Small intestine (tissue), 7 donors: Measurements from ENCODE around the gene LMF2. TPM values are rescaled to one million over a fixed set of nuclear protein-coding genes. Genes with fewer than 3 reads are reported as not detected.

Source experiments
- DNase-seq, 2 donors: peaks; one replicate each; pipeline versions ENCODE4 v3.0.0 to v3.0.0-alpha.2; 2013
- FAIRE-seq: peaks from 2 replicates; lab custom pipeline; 2012; peaks lifted over from hg19 to GRCh38; lab: Jason Lieb, UNC
- H3K27ac ChIP-seq, 3 donors: one replicate each; pipeline ENCODE4 v1.5.1; 2013; ENCODE audit warnings: low read length in 2 of 3, mild to moderate bottlenecking in 2 of 3, control low read depth in 1 of 3, inconsistent platforms in 1 of 3, low read depth in 1 of 3, moderate library complexity in 1 of 3
- H3K27me3 ChIP-seq, 3 donors: one replicate each; pipeline ENCODE4 v1.6.1; 2013; ENCODE audit warnings: low read length in 3 of 3, inconsistent platforms in 1 of 3; ENCODE audit not compliant: control insufficient read depth in 3 of 3, insufficient read depth in 3 of 3
- H3K36me3 ChIP-seq, 3 donors: one replicate each; pipeline ENCODE4 v1.6.1; 2013; ENCODE audit warnings: low read length in 3 of 3, inconsistent platforms in 1 of 3, low read depth in 1 of 3, mild to moderate bottlenecking in 1 of 3, moderate library complexity in 1 of 3; ENCODE audit not compliant: control insufficient read depth in 3 of 3, insufficient read depth in 2 of 3
- H3K4me1 ChIP-seq, 3 donors: one replicate each; pipeline ENCODE4 v1.6.1; 2013; ENCODE audit warnings: low read length in 2 of 3, inconsistent platforms in 1 of 3, low read depth in 1 of 3, mild to moderate bottlenecking in 1 of 3, moderate library complexity in 1 of 3; ENCODE audit not compliant: control insufficient read depth in 3 of 3, insufficient read depth in 2 of 3
- H3K4me3 ChIP-seq, 3 donors: one replicate each; pipeline ENCODE4 v1.5.1; 2013; ENCODE audit warnings: low read length in 3 of 3, control low read depth in 1 of 3, inconsistent platforms in 1 of 3, low read depth in 1 of 3, mild to moderate bottlenecking in 1 of 3, moderate library complexity in 1 of 3
- H3K9me3 ChIP-seq, 2 donors: one replicate each; pipeline ENCODE4 v1.6.1; 2013; ENCODE audit warnings: low read depth in 1 of 2, low read length in 1 of 2; ENCODE audit not compliant: control insufficient read depth in 2 of 2, insufficient read depth in 1 of 2
- WGBS, 3 donors: extraction: QIAGEN DNeasy Blood & Tissue Kit; methylation state at CpG; one replicate each; pipeline ENCODE4 v1.1.7; 2013; 5-methylcytosine and 5-hydroxymethylcytosine counted together
- polyA plus RNA-seq, 4 donors: library from polyadenylated mRNA; stranded (reverse) in 3 of 4; unstranded in 1 of 4; fragments of 200-250 nt in 3 of 4; fragments of 120-200 nt in 1 of 4; gene quantifications; one replicate each; pipeline versions ENCODE4 v1.2.1 to v1.2.3, GENCODE V29; 2013
- donor health status: healthy with polysubstance abuse.
- donor health status: control.
- donor health status: control.
- donor health status: Bipolar disorder and iron deficiency.
- donor health status: healthy.

Gene LMF2
- polyA plus RNA-seq, 4 donors, result 37.8 to 52.8 (median 46.9) TPM

DNA sequence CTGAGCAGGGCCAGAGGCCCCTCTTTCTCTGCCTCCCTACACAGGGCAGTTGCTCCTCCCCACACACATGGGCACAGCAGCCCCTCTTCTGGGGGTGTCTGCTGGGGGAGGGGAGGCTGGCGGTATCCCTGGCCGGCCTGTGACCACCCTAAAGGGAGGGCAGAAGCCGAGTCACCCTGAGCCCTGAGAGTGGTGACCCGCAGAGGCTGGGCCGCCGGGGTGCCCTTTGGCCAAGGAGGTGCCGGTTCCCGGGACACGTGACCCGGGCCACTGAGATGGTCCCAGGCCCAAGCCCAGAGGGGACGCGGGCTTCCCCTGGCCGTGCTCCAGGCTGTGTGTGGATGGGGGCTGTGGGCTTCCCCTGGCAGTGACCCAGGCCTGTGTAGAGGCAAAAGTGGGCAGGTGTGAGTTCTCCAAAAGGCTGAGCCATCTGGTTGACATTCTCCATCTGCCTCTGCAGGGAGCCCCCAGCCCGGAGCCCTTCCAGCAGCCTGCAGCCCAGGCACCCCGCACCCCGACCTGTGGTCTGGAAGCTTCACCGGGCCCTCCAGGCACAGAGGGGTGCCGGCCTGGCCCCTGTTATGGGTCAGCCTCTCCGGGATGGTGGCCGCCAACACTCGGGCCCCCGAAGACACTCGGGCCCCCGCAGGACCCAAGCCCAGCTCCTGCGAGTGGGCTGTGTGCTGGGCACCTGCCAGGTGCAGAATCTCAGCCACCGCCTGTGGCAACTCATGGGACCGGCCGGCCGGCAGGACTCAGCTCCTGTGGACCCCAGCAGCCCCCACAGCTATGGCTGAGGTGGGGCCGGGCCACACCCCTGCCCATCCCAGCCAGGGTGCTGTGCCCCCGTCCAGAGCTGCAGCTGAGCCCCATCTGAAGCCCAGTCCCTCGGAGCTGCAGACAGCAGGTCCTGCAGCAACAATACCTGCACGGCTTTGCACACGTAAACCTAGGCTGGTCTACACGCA lies 25.1 kb downstream of the LMF2 start:
- peak; percentile 39 to 40 for DNase-seq
- Histone ChIP-seq H3K9me3 (no peaks in the 10 kb centered on the region), H3K4me3 (peak overlapping the region; percentile 61 to 81 (median 63)), H3K27me3 (peaks cover 0 to 34% (median 2%) of the 10 kb centered on the region in 3 donors), H3K36me3 (peaks cover 0 to 20% (median 0%) of the 10 kb centered on the region in 3 donors), H3K27ac (peak overlapping the region; percentile 54 to 70 (median 67)), H3K4me1 (peaks cover 0 to 32% (median 3%) of the 10 kb centered on the region in 3 donors)
- WGBS, 3 donors, result 58 to 63% (median 59%) methylated on average over 32 to 35 of the region's 35 CpGs
- no peak for FAIRE-seq

DNA sequence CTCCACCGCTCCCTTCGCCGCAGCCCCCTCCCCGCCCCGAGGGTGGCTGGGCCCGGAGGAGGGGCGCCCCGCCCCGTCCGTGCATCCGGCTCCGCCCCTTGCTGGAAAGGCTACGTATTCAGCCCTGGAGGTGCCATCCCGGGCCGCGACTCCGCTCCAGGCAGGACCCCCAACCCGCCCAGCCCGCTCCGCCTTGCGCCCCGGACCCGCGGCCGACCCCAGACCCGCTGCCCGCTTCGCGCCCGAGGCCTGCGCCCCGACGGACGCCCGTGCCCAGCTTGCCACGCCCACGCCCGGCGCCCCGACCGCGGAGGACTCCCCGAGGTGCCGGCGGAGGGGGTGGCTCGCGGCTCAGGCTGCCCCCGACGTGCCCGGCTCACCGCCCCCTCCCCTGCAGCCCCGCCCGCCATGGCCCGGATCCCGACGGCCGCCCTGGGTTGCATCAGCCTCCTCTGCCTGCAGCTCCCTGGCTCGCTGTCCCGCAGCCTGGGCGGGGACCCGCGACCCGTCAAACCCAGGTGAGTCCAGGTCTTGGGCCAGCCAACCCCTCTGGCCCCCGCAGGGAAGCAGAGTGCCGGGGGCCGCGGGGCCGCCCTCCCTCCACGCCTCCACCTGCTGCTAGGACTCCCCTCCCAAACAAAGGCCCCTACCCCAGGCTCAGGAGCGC lies 25.9 kb downstream of the LMF2 start, which contains the start of gene ADM2:
Gene ADM2, plus strand, starts transcription at position 104 of the 667 bp plus-strand sequence. Its CDS starts 305 bp downstream, at position 409.
- Histone ChIP-seq H3K4me1 (peaks cover 0 to 32% (median 3%) of the 10 kb centered on the region in 3 donors), H3K36me3 (peaks cover 0 to 20% (median 0%) of the 10 kb centered on the region in 3 donors), H3K27ac (peak within 1 kb of the TSS; percentile 54 to 70 (median 67)), H3K27me3 (peaks cover 0 to 37% (median 2%) of the 10 kb centered on the region in 3 donors), H3K4me3 (peak within 1 kb of the TSS; percentile 61 to 81 (median 63)), H3K9me3 (no peaks in the 10 kb centered on the region)
- FAIRE-seq (no peak), DNase-seq (peak; percentile 43 to 76)
- WGBS, 3 donors, result 3 to 6% (median 5%) methylated on average over 26 to 70 of the region's 70 CpGs

DNA sequence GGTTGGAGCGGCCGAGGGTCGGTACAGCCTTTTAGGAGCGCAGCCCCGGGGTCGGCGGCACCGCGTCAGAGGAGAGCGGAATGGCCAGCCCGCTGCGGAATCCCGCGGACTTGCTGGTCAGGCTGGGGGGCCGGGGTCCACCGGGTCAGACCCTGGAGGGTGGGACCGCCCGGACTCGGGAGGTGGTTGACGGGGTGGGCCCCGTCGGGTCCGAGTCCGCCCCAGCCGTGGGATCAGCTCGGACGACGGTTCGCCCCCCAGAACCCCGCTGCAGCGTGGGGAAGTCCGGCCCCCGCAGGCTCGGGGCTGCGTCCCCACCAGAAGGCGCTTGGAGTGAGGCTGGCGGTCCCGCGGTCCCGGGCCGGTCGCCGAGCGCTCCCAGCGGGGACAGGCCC lies 26.5 kb downstream of the LMF2 start:
- H3K27ac ChIP-seq, result no peak overlapping the region

GRCh38 chr22:50479721-50480120 lies 27.8 kb downstream of the LMF2 start:
- H3K27ac ChIP-seq, result no peak overlapping the region
- WGBS, 3 donors, result 59 to 83% (median 80%) methylated on average over 11 of the region's 11 CpGs
- DNase-seq (no peak), FAIRE-seq (no peak)
- H3K4me1 ChIP-seq, result peaks cover 0 to 31% (median 3%) of the 10 kb centered on the region in 3 donors
- H3K27me3 ChIP-seq, result peaks cover 0 to 37% (median 2%) of the 10 kb centered on the region in 3 donors
- no peaks in the 10 kb centered on the region for H3K9me3 ChIP-seq
- peaks cover 0 to 20% (median 0%) of the 10 kb centered on the region in 3 donors for H3K36me3 ChIP-seq
- H3K4me3 ChIP-seq, result no peak overlapping the region

More for the DNA sequence above, 26.5 kb downstream of the LMF2 start:
- peak overlapping the region; percentile 28 to 81 (median 63) for H3K4me3 ChIP-seq
- H3K4me1 ChIP-seq, result peaks cover 0 to 32% (median 3%) of the 10 kb centered on the region in 3 donors
- H3K27me3 ChIP-seq, result peaks cover 0 to 37% (median 2%) of the 10 kb centered on the region in 3 donors
- FAIRE-seq (no peak), DNase-seq (no peak)
- WGBS, 3 donors, result 4 to 9% (median 7%) methylated on average over 39 to 45 of the region's 45 CpGs
- no peaks in the 10 kb centered on the region for H3K9me3 ChIP-seq
- peaks cover 0 to 20% (median 0%) of the 10 kb centered on the region in 3 donors for H3K36me3 ChIP-seq

- WGBS, 3 donors, result 90 to 93% (median 91%) methylated on average over 12 of the region's 12 CpGs
Measured at GRCh38 chr22:50477923-50478322, 29.6 kb downstream of the LMF2 start.

GRCh38 chr22:50476868-50477267 lies 30.6 kb downstream of the LMF2 start:
- FAIRE-seq, result no peak
- Histone ChIP-seq H3K4me3 (no peak overlapping the region), H3K9me3 (no peaks in the 10 kb centered on the region), H3K27ac (no peak overlapping the region), H3K27me3 (peaks cover 0 to 32% (median 0%) of the 10 kb centered on the region in 3 donors), H3K4me1 (peaks cover 0 to 22% (median 7%) of the 10 kb centered on the region in 3 donors), H3K36me3 (peaks cover 0 to 16% (median 0%) of the 10 kb centered on the region in 3 donors)
- no peak for DNase-seq
- WGBS, 3 donors, result 77 to 84% (median 81%) methylated on average over 7 of the region's 7 CpGs

More at GRCh38 chr22:50477923-50478322, 29.6 kb downstream of the LMF2 start:
- Histone ChIP-seq H3K27me3 (peaks cover 0 to 37% (median 1%) of the 10 kb centered on the region in 3 donors), H3K27ac (no peak overlapping the region), H3K4me1 (peaks cover 0 to 24% (median 7%) of the 10 kb centered on the region in 3 donors), H3K4me3 (no peak overlapping the region), H3K9me3 (no peaks in the 10 kb centered on the region), H3K36me3 (peaks cover 0 to 15% (median 0%) of the 10 kb centered on the region in 3 donors)
- DNase-seq (no peak), FAIRE-seq (no peak)

GRCh38 chr22:50475652-50476002 lies 31.9 kb downstream of the LMF2 start:
- FAIRE-seq (no peak), DNase-seq (no peak)
- WGBS, 3 donors, result 78 to 84% (median 84%) methylated on average over 6 of the region's 6 CpGs
- peaks cover 0 to 29% (median 0%) of the 10 kb centered on the region in 3 donors for H3K36me3 ChIP-seq
- H3K4me1 ChIP-seq, result peaks cover 3 to 34% (median 17%) of the 10 kb centered on the region in 3 donors
- no peaks in the 10 kb centered on the region for H3K9me3 ChIP-seq
- H3K27ac ChIP-seq, result no peak overlapping the region
- H3K4me3 ChIP-seq, result peak overlapping the region in 1 of 3 donors; percentile 70
- peaks cover 0 to 25% (median 0%) of the 10 kb centered on the region in 3 donors for H3K27me3 ChIP-seq
